ENCODE results near the gene FLOT2.
A peak's percentile ranks its signal among the peaks of the same experiment; 100 is the strongest.

The FLOT2 gene

GRCh38 chr17:28896884-28897768 lies at the start of gene FLOT2:
Gene FLOT2, minus strand, starts transcription at chr17:28897733. Its CDS starts 159 bp downstream, at chr17:28897574.
- H3K9me3 ChIP-seq (ENCODE audit: control insufficient read depth, insufficient read depth, low read length), result no peaks in the 10 kb centered on the region
- H3K27me3 ChIP-seq (ENCODE audit: control insufficient read depth, insufficient read depth, low read length), result no peaks in the 10 kb centered on the region
- peaks cover 22% of the 10 kb centered on the region for H3K4me1 ChIP-seq (ENCODE audit: control insufficient read depth, insufficient read depth, low read length)
- H3K36me3 ChIP-seq (ENCODE audit: control insufficient read depth, insufficient read depth, low read length), result peaks cover 14% of the 10 kb centered on the region
- H3K27ac ChIP-seq (ENCODE audit: low read depth, low read length), result peak within 1 kb of the TSS; percentile 88
- H3K9ac ChIP-seq (ENCODE audit: low read depth, low read length), result peak within 1 kb of the TSS; percentile 69
- H3K4me3 ChIP-seq (ENCODE audit: low read depth, low read length), result peak within 1 kb of the TSS; percentile 80

GRCh38 chr17:28946239-28946638 lies 48.7 kb upstream of the FLOT2 start:
- no peak overlapping the region for H3K9ac ChIP-seq (ENCODE audit: low read depth, low read length)
- H3K36me3 ChIP-seq (ENCODE audit: control insufficient read depth, insufficient read depth, low read length), result peaks cover 53% of the 10 kb centered on the region
- H3K9me3 ChIP-seq (ENCODE audit: control insufficient read depth, insufficient read depth, low read length), result no peaks in the 10 kb centered on the region
- peaks cover 14% of the 10 kb centered on the region for H3K4me1 ChIP-seq (ENCODE audit: control insufficient read depth, insufficient read depth, low read length)
- H3K4me3 ChIP-seq (ENCODE audit: low read depth, low read length), result no peak overlapping the region
- H3K27ac ChIP-seq (ENCODE audit: low read depth, low read length), result peak overlapping the region; percentile 38
- H3K27me3 ChIP-seq (ENCODE audit: control insufficient read depth, insufficient read depth, low read length), result no peaks in the 10 kb centered on the region

- Histone ChIP-seq H3K27ac (ENCODE audit: low read depth, low read length) (no peak overlapping the region), H3K4me3 (ENCODE audit: low read depth, low read length) (no peak overlapping the region), H3K36me3 (ENCODE audit: control insufficient read depth, insufficient read depth, low read length) (peaks cover 62% of the 10 kb centered on the region), H3K4me1 (ENCODE audit: control insufficient read depth, insufficient read depth, low read length) (peaks cover 25% of the 10 kb centered on the region), H3K27me3 (ENCODE audit: control insufficient read depth, insufficient read depth, low read length) (no peaks in the 10 kb centered on the region), H3K9ac (ENCODE audit: low read depth, low read length) (no peak overlapping the region), H3K9me3 (ENCODE audit: control insufficient read depth, insufficient read depth, low read length) (no peaks in the 10 kb centered on the region)
These were observed 47.6 kb upstream of the FLOT2 start for GRCh38 chr17:28944862-28945741.

- Histone ChIP-seq H3K4me1 (ENCODE audit: control insufficient read depth, insufficient read depth, low read length) (peaks cover 32% of the 10 kb centered on the region), H3K36me3 (ENCODE audit: control insufficient read depth, insufficient read depth, low read length) (peaks cover 69% of the 10 kb centered on the region)
These were observed 46.8 kb upstream of the FLOT2 start for GRCh38 chr17:28944343-28944742.

GRCh38 chr17:28942925-28943324 lies 45.4 kb upstream of the FLOT2 start:
- H3K9me3 ChIP-seq (ENCODE audit: control insufficient read depth, insufficient read depth, low read length), result no peaks in the 10 kb centered on the region
- no peak overlapping the region for H3K9ac ChIP-seq (ENCODE audit: low read depth, low read length)
- H3K27me3 ChIP-seq (ENCODE audit: control insufficient read depth, insufficient read depth, low read length), result no peaks in the 10 kb centered on the region
- H3K36me3 ChIP-seq (ENCODE audit: control insufficient read depth, insufficient read depth, low read length), result peaks cover 70% of the 10 kb centered on the region
- peaks cover 35% of the 10 kb centered on the region for H3K4me1 ChIP-seq (ENCODE audit: control insufficient read depth, insufficient read depth, low read length)
- no peak overlapping the region for H3K4me3 ChIP-seq (ENCODE audit: low read depth, low read length)
- H3K27ac ChIP-seq (ENCODE audit: low read depth, low read length), result no peak overlapping the region

More at GRCh38 chr17:28944343-28944742, 46.8 kb upstream of the FLOT2 start:
- no peak overlapping the region for H3K27ac ChIP-seq (ENCODE audit: low read depth, low read length)
- H3K27me3 ChIP-seq (ENCODE audit: control insufficient read depth, insufficient read depth, low read length), result no peaks in the 10 kb centered on the region
- H3K9ac ChIP-seq (ENCODE audit: low read depth, low read length), result no peak overlapping the region
- H3K4me3 ChIP-seq (ENCODE audit: low read depth, low read length), result no peak overlapping the region
- no peaks in the 10 kb centered on the region for H3K9me3 ChIP-seq (ENCODE audit: control insufficient read depth, insufficient read depth, low read length)

GRCh38 chr17:28941251-28941650 lies 43.7 kb upstream of the FLOT2 start:
- peaks cover 58% of the 10 kb centered on the region for H3K36me3 ChIP-seq (ENCODE audit: control insufficient read depth, insufficient read depth, low read length)
- H3K27ac ChIP-seq (ENCODE audit: low read depth, low read length), result peak overlapping the region; percentile 23
- H3K9ac ChIP-seq (ENCODE audit: low read depth, low read length), result no peak overlapping the region
- H3K27me3 ChIP-seq (ENCODE audit: control insufficient read depth, insufficient read depth, low read length), result no peaks in the 10 kb centered on the region
- peaks cover 46% of the 10 kb centered on the region for H3K4me1 ChIP-seq (ENCODE audit: control insufficient read depth, insufficient read depth, low read length)
- no peaks in the 10 kb centered on the region for H3K9me3 ChIP-seq (ENCODE audit: control insufficient read depth, insufficient read depth, low read length)
- H3K4me3 ChIP-seq (ENCODE audit: low read depth, low read length), result no peak overlapping the region

GRCh38 chr17:28940675-28941074 lies 43.1 kb upstream of the FLOT2 start:
- no peak overlapping the region for H3K9ac ChIP-seq (ENCODE audit: low read depth, low read length)
- no peaks in the 10 kb centered on the region for H3K9me3 ChIP-seq (ENCODE audit: control insufficient read depth, insufficient read depth, low read length)
- H3K36me3 ChIP-seq (ENCODE audit: control insufficient read depth, insufficient read depth, low read length), result peaks cover 54% of the 10 kb centered on the region
- H3K4me3 ChIP-seq (ENCODE audit: low read depth, low read length), result no peak overlapping the region
- peaks cover 51% of the 10 kb centered on the region for H3K4me1 ChIP-seq (ENCODE audit: control insufficient read depth, insufficient read depth, low read length)
- H3K27me3 ChIP-seq (ENCODE audit: control insufficient read depth, insufficient read depth, low read length), result no peaks in the 10 kb centered on the region
- H3K27ac ChIP-seq (ENCODE audit: low read depth, low read length), result peak overlapping the region; percentile 48

GRCh38 chr17:28940142-28940541 lies 42.6 kb upstream of the FLOT2 start:
- H3K9me3 ChIP-seq (ENCODE audit: control insufficient read depth, insufficient read depth, low read length), result no peaks in the 10 kb centered on the region
- H3K4me1 ChIP-seq (ENCODE audit: control insufficient read depth, insufficient read depth, low read length), result peaks cover 53% of the 10 kb centered on the region
- H3K9ac ChIP-seq (ENCODE audit: low read depth, low read length), result 0 out of 2 replicates have a peak overlapping the region, but pooled peaks have one; percentile 32
- no peaks in the 10 kb centered on the region for H3K27me3 ChIP-seq (ENCODE audit: control insufficient read depth, insufficient read depth, low read length)
- no peak overlapping the region for H3K4me3 ChIP-seq (ENCODE audit: low read depth, low read length)
- peak overlapping the region; percentile 48 for H3K27ac ChIP-seq (ENCODE audit: low read depth, low read length)
- peaks cover 49% of the 10 kb centered on the region for H3K36me3 ChIP-seq (ENCODE audit: control insufficient read depth, insufficient read depth, low read length)

GRCh38 chr17:28938552-28938951 lies 41.0 kb upstream of the FLOT2 start:
- H3K27ac ChIP-seq (ENCODE audit: low read depth, low read length), result no peak overlapping the region
- H3K4me3 ChIP-seq (ENCODE audit: low read depth, low read length), result no peak overlapping the region
- H3K27me3 ChIP-seq (ENCODE audit: control insufficient read depth, insufficient read depth, low read length), result no peaks in the 10 kb centered on the region
- H3K4me1 ChIP-seq (ENCODE audit: control insufficient read depth, insufficient read depth, low read length), result peaks cover 53% of the 10 kb centered on the region
- peaks cover 37% of the 10 kb centered on the region for H3K36me3 ChIP-seq (ENCODE audit: control insufficient read depth, insufficient read depth, low read length)
- H3K9ac ChIP-seq (ENCODE audit: low read depth, low read length), result no peak overlapping the region
- H3K9me3 ChIP-seq (ENCODE audit: control insufficient read depth, insufficient read depth, low read length), result no peaks in the 10 kb centered on the region

GRCh38 chr17:28937044-28937729 lies 39.7 kb upstream of the FLOT2 start:
- Histone ChIP-seq H3K27ac (ENCODE audit: low read depth, low read length) (peak overlapping the region; percentile 37), H3K9me3 (ENCODE audit: control insufficient read depth, insufficient read depth, low read length) (no peaks in the 10 kb centered on the region), H3K27me3 (ENCODE audit: control insufficient read depth, insufficient read depth, low read length) (no peaks in the 10 kb centered on the region), H3K9ac (ENCODE audit: low read depth, low read length) (no peak overlapping the region), H3K36me3 (ENCODE audit: control insufficient read depth, insufficient read depth, low read length) (peaks cover 34% of the 10 kb centered on the region), H3K4me3 (ENCODE audit: low read depth, low read length) (no peak overlapping the region), H3K4me1 (ENCODE audit: control insufficient read depth, insufficient read depth, low read length) (peaks cover 53% of the 10 kb centered on the region)

All from HUES48 (cell line).